Stimulated activated naive CD8-positive, alpha-beta T cell treated with anti-CD3 and anti-CD28 coated beads, Interleukin-15, Interleukin-2, amounts not matched to agents 100 ng/mL and 50 ng/mL, for 24 hours (primary cell): ENCODE data around the gene LIME1.

Source experiments
- H3K27ac Mint-ChIP-seq: one replicate; pipeline ENCODE4 v1.8.0; 2021; ENCODE audit warnings: mild to moderate bottlenecking, mixed read lengths
- H3K27me3 Mint-ChIP-seq: one replicate; pipeline ENCODE4 v1.8.0; 2021; ENCODE audit warnings: mixed read lengths
- H3K36me3 Mint-ChIP-seq: one replicate; pipeline ENCODE4 v1.8.0; 2021; ENCODE audit warnings: low read depth, mixed read lengths
- H3K4me1 Mint-ChIP-seq: one replicate; pipeline ENCODE4 v1.8.0; 2021; ENCODE audit warnings: low read depth, mixed read lengths
- H3K4me3 Mint-ChIP-seq: one replicate; pipeline ENCODE4 v1.8.0; 2021; ENCODE audit warnings: mild to moderate bottlenecking, mixed read lengths
- H3K9me3 Mint-ChIP-seq: one replicate; pipeline ENCODE4 v1.8.0; 2021; ENCODE audit warnings: mixed read lengths

LIME1 gene

DNA sequence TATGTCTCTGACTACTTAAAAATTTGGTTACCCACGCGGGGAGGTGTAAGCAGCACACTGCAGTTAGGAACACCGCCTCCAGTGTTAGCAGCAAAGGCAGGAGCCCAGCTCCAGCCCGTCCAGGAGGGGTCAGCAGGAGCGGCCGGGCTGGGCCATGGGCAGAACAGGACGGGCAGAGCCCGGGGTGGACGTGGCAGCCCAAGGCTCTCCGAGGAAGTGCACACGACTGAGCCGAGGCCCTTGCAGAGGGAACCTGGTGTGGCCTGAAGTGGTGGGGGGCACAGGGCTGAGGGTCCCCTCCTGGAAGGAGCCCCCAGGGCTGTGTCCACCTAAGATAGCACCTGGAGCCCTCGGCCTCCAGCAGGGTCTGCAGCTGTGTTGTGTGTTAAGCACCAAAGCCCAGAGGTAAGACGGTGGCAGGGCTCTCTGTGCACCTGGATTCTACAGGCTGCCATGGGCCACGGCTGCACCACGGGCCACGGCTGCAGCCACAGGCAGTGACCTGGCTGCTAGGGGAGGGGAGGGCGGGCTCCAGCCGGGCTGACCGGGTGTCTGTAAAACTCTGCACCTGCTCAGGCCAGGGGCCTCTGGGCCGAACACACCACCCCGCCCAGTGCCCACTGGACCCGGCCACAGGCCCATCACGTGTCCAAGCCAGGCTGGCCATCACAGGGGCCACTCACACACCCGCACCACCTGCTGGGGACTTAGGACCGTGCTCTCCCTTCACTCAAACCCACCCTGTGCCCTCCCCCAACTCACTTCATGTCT lies 9.7 kb downstream of the LIME1 start:
- Mint-ChIP-seq H3K4me1 (peaks cover 5% of the 10 kb centered on the region), H3K27me3 (no peaks in the 10 kb centered on the region), H3K4me3 (no peak overlapping the region), H3K36me3 (no peaks in the 10 kb centered on the region), H3K9me3 (no peaks in the 10 kb centered on the region), H3K27ac (no peak overlapping the region)

GRCh38 chr20:63746751-63747315 lies 10.4 kb downstream of the LIME1 start:
- no peaks in the 10 kb centered on the region for H3K9me3 Mint-ChIP-seq

GRCh38 chr20:63747622-63748069 lies 11.2 kb downstream of the LIME1 start:
- H3K4me1 Mint-ChIP-seq = peaks cover 8% of the 10 kb centered on the region
- H3K27ac Mint-ChIP-seq = no peak overlapping the region
- H3K36me3 Mint-ChIP-seq = no peaks in the 10 kb centered on the region
- no peaks in the 10 kb centered on the region for H3K27me3 Mint-ChIP-seq
- H3K4me3 Mint-ChIP-seq = no peak overlapping the region
- no peaks in the 10 kb centered on the region for H3K9me3 Mint-ChIP-seq

More at GRCh38 chr20:63746751-63747315, 10.4 kb downstream of the LIME1 start:
- no peaks in the 10 kb centered on the region for H3K36me3 Mint-ChIP-seq
- peaks cover 8% of the 10 kb centered on the region for H3K4me1 Mint-ChIP-seq
- H3K27me3 Mint-ChIP-seq = no peaks in the 10 kb centered on the region
- H3K27ac Mint-ChIP-seq = no peak overlapping the region
- H3K4me3 Mint-ChIP-seq = no peak overlapping the region

DNA sequence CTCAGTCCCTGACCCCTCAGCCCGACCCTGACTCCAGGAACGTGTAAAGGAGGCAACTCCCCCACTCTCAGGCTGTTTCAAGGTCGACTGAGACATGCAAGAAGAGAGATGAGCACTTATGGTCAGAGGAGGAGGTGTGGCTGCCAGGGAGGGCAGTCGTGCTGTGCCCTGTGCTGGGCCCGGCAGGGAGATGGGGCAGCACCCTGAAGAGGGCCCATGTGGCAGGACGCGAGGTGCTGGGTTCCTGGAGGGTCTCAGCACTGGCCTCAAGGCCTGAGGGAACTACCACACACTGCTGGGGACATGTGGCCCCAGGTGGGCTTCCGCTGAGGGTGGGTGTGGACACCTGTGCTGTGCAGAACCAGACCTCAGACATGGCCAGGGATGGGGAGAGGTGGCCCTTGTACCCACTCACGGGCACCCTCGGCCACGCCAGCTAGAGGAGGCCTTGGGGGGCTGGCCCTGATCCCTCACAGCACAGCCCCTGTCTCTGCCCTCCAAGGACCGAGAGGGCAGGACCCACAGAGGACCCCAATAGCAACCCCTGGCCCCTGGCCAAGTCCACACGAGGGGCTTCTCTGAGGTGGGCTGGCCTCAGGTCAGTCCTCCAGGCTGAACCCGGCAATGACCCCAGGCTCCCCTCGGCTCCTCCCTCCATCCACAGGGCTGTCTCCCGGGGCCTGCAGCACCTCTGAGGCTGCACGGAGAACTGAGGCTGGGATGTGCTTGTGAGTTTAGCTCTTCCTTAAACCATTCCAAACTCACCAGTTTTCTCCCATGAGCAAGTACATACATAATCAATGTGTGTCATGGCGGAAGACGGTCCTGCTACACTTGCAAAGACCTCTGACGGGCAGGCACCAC lies 11.8 kb downstream of the LIME1 start:
- H3K9me3 Mint-ChIP-seq = no peaks in the 10 kb centered on the region
- H3K36me3 Mint-ChIP-seq = no peaks in the 10 kb centered on the region
- H3K27me3 Mint-ChIP-seq = no peaks in the 10 kb centered on the region
- no peak overlapping the region for H3K4me3 Mint-ChIP-seq
- H3K27ac Mint-ChIP-seq = no peak overlapping the region
- peaks cover 8% of the 10 kb centered on the region for H3K4me1 Mint-ChIP-seq

- H3K9me3 Mint-ChIP-seq = no peaks in the 10 kb centered on the region
- no peak overlapping the region for H3K27ac Mint-ChIP-seq
- no peaks in the 10 kb centered on the region for H3K27me3 Mint-ChIP-seq
- H3K36me3 Mint-ChIP-seq = no peaks in the 10 kb centered on the region
- H3K4me3 Mint-ChIP-seq = no peak overlapping the region
- H3K4me1 Mint-ChIP-seq = peaks cover 8% of the 10 kb centered on the region
Observed at GRCh38 chr20:63748934-63749270, 12.4 kb downstream of the LIME1 start.

DNA sequence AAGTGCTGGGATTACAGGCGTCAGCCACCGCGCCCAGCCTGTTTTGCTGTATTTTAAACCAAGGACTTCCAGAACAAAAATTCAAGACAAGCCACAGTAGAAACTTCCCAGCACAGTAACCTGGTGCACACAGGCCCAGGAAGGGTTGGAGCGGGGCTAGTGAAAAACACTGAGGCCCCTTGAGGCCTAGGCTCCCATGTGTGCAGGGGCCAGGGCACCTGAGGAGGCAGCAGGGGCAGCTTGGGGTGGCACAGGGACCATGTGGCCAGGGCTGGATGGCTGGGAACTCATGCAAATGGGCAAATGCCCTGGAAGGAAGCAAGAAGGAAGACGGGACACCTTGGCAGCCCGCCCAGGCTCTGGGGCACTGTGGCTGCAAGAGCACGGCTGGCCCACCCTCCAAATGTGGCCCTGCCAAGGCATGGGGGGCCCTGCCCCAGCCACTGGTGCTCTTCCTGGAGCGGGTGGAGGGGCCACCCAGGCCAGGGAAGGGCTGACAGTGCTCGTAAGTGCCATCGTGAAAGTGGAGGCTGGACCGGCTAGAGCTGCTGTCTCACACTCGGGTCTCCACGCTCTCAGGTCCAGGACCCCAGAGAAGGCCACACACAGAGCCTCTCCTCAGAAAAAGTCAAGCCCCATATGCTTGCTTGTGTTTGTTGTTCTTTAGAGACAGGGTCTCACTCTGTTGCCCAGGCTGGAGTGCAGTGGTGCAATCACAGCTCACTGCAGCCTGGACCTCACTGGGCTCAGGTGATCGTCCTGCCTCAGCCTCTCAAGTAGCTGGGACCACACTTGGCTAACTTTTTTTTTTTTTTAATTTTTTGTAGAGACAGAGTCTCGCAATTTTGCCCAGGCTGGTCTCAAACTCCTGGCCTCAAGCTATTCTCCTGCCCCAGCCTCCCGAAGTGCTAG lies 13.4 kb downstream of the LIME1 start:
- Mint-ChIP-seq H3K9me3 (no peaks in the 10 kb centered on the region), H3K27me3 (no peaks in the 10 kb centered on the region), H3K4me3 (no peak overlapping the region), H3K27ac (no peak overlapping the region), H3K4me1 (peaks cover 8% of the 10 kb centered on the region), H3K36me3 (no peaks in the 10 kb centered on the region)

DNA sequence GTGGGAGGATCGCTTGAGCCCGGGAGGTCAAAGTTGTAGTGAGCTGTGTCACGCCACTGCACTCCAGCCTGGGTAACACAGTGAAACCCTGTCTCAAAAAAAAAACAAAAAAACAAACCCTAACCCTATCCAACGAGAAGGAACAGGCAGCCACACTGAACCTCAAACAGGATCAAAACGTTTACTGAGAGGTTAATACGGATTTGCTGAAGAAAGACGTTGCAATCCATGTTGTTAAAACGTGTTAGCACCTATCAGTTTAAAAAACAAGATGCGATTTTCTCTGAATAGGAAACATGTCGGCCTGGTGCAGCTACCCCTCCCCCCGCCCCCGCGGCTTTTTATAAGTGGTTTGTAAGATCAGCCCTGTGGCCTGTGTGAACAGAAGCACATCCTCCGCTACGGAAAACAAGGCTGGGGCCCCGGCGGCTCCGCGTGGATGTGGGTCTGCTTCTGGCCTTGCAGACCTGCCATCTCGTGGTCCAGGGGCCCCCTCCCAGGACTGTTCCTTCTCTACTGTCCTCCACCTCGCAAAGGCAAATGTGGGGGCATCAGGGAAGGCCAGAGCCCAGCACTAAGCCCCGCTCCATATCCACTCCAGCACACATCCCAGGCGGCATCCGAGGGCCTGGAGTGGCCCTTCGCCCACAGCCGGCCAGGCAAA lies 14.5 kb downstream of the LIME1 start:
- Mint-ChIP-seq H3K36me3 (no peaks in the 10 kb centered on the region), H3K4me1 (peaks cover 8% of the 10 kb centered on the region), H3K9me3 (no peaks in the 10 kb centered on the region), H3K27ac (peak overlapping the region; percentile 75), H3K4me3 (peak overlapping the region; percentile 32), H3K27me3 (no peaks in the 10 kb centered on the region)

GRCh38 chr20:63751471-63752271 lies 15.2 kb downstream of the LIME1 start:
- Mint-ChIP-seq H3K4me1 (peaks cover 11% of the 10 kb centered on the region), H3K36me3 (no peaks in the 10 kb centered on the region), H3K4me3 (peak overlapping the region; percentile 32), H3K9me3 (no peaks in the 10 kb centered on the region), H3K27me3 (no peaks in the 10 kb centered on the region), H3K27ac (peak overlapping the region; percentile 75)

DNA sequence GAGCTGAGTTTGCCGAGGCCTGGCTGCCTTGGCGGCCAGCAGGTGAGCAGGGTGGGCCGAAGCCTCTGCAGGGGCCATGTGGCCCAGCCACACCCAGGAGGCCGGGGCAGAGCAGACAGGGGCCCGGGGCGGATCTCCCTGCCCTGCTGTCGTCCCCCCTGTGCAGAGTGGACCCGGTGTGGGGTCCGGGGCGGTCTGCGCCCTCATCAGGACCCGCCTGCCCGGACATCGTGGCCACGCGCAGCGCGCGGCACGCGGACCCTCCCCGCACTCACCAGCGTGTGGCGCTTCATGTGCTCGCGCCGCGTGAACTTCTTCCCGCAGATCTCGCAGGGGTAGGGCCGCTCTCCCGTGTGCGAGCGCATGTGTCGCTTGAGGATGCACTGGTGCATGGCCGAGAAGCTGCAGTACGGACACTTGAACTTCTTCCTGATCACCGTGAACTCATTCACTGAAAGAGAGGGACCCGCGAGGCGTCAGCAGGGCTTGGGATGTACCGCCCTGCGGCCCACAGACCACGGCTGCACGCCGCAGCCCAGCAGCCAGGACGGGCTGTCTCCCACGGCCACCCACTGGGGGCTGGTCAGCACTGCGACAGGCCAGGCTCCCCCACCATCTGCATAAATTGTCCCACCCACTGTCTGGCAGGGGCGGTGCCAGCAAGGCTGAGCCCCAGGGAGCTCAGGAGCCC lies 16.1 kb downstream of the LIME1 start:
- Mint-ChIP-seq H3K36me3 (no peaks in the 10 kb centered on the region), H3K27ac (no peak overlapping the region), H3K4me1 (peaks cover 13% of the 10 kb centered on the region)

DNA sequence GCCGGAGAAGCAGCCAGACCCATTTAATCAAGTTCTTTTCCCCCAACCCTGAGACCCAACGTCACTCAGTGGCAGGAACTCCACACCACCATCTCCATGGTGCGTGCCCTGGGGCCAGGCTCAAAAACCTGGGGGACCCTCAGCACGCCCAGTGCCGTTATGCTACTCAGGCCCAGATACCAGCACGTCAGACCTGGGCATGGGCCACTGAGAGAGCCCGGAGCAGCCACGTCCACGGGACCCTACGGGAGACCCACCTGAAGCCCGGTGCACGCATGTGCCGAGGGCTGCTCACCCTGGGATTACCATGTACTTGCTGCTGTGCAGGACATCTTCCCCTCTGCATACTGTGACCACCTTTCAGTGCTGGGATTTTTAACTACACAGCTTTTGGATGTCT lies 16.9 kb downstream of the LIME1 start:
- Mint-ChIP-seq H3K9me3 (no peaks in the 10 kb centered on the region), H3K27ac (no peak overlapping the region), H3K36me3 (no peaks in the 10 kb centered on the region), H3K4me1 (peaks cover 13% of the 10 kb centered on the region), H3K4me3 (no peak overlapping the region), H3K27me3 (no peaks in the 10 kb centered on the region)

More for the DNA sequence above, 16.1 kb downstream of the LIME1 start:
- Mint-ChIP-seq H3K4me3 (no peak overlapping the region), H3K27me3 (no peaks in the 10 kb centered on the region), H3K9me3 (no peaks in the 10 kb centered on the region)

- H3K4me3 Mint-ChIP-seq = no peak overlapping the region
- H3K36me3 Mint-ChIP-seq = no peaks in the 10 kb centered on the region
Observed at GRCh38 chr20:63754008-63754407, 17.5 kb downstream of the LIME1 start.

GRCh38 chr20:63755933-63756647 lies 19.6 kb downstream of the LIME1 start:
- H3K4me3 Mint-ChIP-seq = no peak overlapping the region
- H3K27ac Mint-ChIP-seq = no peak overlapping the region
- no peaks in the 10 kb centered on the region for H3K9me3 Mint-ChIP-seq

More at GRCh38 chr20:63754008-63754407, 17.5 kb downstream of the LIME1 start:
- Mint-ChIP-seq H3K27me3 (no peaks in the 10 kb centered on the region), H3K4me1 (peaks cover 13% of the 10 kb centered on the region), H3K27ac (no peak overlapping the region), H3K9me3 (no peaks in the 10 kb centered on the region)

More at GRCh38 chr20:63755933-63756647, 19.6 kb downstream of the LIME1 start:
- H3K4me1 Mint-ChIP-seq = peaks cover 9% of the 10 kb centered on the region
- H3K27me3 Mint-ChIP-seq = no peaks in the 10 kb centered on the region
- no peaks in the 10 kb centered on the region for H3K36me3 Mint-ChIP-seq
